ENCODE measurements around the gene FABP3.

The FABP3 gene

GRCh38 chr1:31344503-31344902 is 28.4 kb downstream of the FABP3 start:
- no peaks in the 10 kb centered on the region for H3K27me3 Mint-ChIP-seq
- intact Hi-C loops (cut with micrococcal nuclease), result no loop called here
- H3K4me3 Mint-ChIP-seq, result no peak overlapping the region
- peaks cover 56% of the 10 kb centered on the region for H3K36me3 Mint-ChIP-seq (ENCODE audit: low read depth)
- H3K9me3 Mint-ChIP-seq, result no peaks in the 10 kb centered on the region
- no peak overlapping the region for H3K27ac Mint-ChIP-seq
- H3K4me1 Mint-ChIP-seq (ENCODE audit: low read depth), result no peaks in the 10 kb centered on the region

DNA sequence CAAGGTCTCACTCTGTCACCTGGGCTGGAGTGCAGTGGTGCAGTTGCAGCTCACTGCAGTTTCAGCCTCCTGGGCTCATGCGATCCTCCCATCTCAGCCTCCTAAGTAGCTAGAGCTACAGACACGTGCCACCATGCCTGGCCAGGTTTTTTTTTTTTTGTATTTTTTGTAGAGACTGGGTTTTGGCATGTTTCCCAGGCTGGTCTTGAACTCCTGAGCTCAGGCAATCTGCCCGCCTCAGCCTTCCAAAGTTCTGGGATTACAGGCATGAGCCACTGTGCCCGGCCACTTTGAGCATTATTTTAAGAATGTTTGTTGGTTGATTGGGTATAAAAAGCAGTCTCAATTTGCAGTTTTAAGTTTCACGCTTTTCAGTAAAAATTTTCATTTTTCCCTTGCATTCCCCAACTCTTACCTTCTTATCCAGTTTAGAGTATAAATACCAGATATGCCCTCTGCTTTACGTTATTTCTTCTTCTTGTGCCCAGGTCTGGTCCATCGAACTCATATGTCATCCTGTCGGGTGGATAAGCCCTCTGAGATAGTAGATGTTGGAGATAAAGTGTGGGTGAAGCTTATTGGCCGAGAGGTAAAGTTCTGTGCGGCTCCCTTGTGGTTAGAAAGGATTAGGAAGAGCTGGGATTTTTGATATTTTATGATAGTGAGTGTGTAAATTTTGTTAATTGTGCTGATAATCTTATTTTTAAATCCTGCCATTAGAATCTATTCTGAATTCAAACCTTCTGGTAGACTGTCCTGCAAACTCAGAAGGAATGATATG is 36.0 kb downstream of the FABP3 start:
- Mint-ChIP-seq H3K9me3 (no peaks in the 10 kb centered on the region), H3K36me3 (ENCODE audit: low read depth) (peaks cover 39% of the 10 kb centered on the region), H3K27ac (no peak overlapping the region), H3K27me3 (no peaks in the 10 kb centered on the region), H3K4me1 (ENCODE audit: low read depth) (no peaks in the 10 kb centered on the region), H3K4me3 (no peak overlapping the region)
- intact Hi-C loops (cut with micrococcal nuclease), result no loop called here

DNA sequence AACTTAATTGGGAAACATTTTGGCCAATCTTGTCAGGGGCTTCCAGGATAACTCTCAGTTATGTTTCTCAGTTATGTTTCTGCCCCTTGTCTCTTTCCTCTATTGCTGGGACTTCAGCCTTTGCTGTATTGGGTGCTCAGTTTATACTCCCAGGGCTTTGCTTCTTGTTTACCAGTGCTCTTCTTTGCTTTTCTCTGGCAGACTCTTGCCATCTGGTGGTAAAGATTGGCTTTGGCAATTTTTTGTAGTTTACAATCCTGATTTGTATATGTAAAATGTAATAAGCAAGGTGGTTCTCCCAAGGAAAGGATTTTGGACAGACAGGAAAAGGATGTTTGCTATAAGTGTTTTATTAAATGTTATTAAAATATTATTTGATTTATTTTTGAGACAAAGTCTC is 37.9 kb downstream of the FABP3 start:
- no peak overlapping the region for H3K27ac Mint-ChIP-seq
- intact Hi-C loops (cut with micrococcal nuclease), result no loop called here
- H3K4me1 Mint-ChIP-seq (ENCODE audit: low read depth), result no peaks in the 10 kb centered on the region
- no peaks in the 10 kb centered on the region for H3K27me3 Mint-ChIP-seq
- peaks cover 38% of the 10 kb centered on the region for H3K36me3 Mint-ChIP-seq (ENCODE audit: low read depth)
- H3K9me3 Mint-ChIP-seq, result no peaks in the 10 kb centered on the region
- H3K4me3 Mint-ChIP-seq, result no peak overlapping the region

- intact Hi-C loops (cut with micrococcal nuclease), result no loop called here
- no peaks in the 10 kb centered on the region for H3K4me1 Mint-ChIP-seq (ENCODE audit: low read depth)
- peaks cover 41% of the 10 kb centered on the region for H3K36me3 Mint-ChIP-seq (ENCODE audit: low read depth)
- no peaks in the 10 kb centered on the region for H3K9me3 Mint-ChIP-seq
- H3K27ac Mint-ChIP-seq, result no peak overlapping the region
- no peak overlapping the region for H3K4me3 Mint-ChIP-seq
- no peaks in the 10 kb centered on the region for H3K27me3 Mint-ChIP-seq
These were observed 45.5 kb downstream of the FABP3 start for GRCh38 chr1:31327381-31327780.

GRCh38 chr1:31326461-31326860 is 46.4 kb downstream of the FABP3 start:
- Mint-ChIP-seq H3K9me3 (peaks cover 2% of the 10 kb centered on the region), H3K27ac (no peak overlapping the region), H3K4me3 (no peak overlapping the region), H3K36me3 (ENCODE audit: low read depth) (peaks cover 41% of the 10 kb centered on the region), H3K27me3 (no peaks in the 10 kb centered on the region), H3K4me1 (ENCODE audit: low read depth) (no peaks in the 10 kb centered on the region)
- intact Hi-C loops (cut with micrococcal nuclease), result no loop called here

DNA sequence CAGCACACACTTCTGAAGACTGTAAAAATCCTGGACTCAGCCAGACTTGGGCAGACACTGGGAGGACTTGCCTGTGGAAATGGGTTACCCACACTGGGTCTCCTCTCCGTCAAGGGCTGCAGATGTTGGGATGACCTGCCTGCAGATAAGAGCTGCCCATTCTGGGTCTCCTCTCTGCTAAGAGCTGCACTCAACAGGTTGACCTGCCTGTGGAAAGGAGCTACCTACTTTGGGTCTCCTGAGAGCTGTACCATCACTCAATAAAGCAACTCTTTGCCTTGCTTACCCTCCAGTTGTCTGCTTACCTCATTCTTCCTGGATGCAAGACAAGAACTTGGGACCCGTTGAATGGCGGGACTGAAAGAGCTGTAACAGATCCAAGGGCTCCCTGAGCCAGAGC is 47.9 kb downstream of the FABP3 start:
- Mint-ChIP-seq H3K36me3 (ENCODE audit: low read depth) (peaks cover 51% of the 10 kb centered on the region), H3K4me3 (no peak overlapping the region), H3K4me1 (ENCODE audit: low read depth) (no peaks in the 10 kb centered on the region)

DNA sequence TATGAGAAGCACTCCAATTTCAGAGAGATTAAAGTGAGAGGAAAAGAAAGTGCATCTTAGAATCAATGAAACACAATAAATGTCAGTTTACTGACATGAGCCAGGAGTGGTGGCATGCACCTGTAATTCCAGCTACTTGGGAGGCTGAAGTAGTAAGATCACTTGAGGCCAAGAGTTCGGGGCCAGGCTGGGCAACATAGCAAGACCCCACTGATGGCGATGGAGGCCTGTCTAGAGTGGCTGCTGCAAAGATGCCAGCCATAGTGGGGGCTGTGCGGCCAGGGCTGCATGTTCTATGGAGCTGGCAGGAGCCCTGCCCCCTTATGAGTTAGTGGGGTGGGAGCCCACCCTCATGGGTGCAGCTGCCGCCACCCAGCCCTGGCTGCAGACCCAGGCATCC is 48.8 kb downstream of the FABP3 start:
- no peaks in the 10 kb centered on the region for H3K4me1 Mint-ChIP-seq (ENCODE audit: low read depth)
- H3K4me3 Mint-ChIP-seq, result no peak overlapping the region
- H3K36me3 Mint-ChIP-seq (ENCODE audit: low read depth), result peaks cover 59% of the 10 kb centered on the region
- no peak overlapping the region for H3K27ac Mint-ChIP-seq
- no peaks in the 10 kb centered on the region for H3K27me3 Mint-ChIP-seq
- H3K9me3 Mint-ChIP-seq, result peaks cover 11% of the 10 kb centered on the region
- intact Hi-C loops (cut with micrococcal nuclease), result no loop called here

More for the DNA sequence above, 47.9 kb downstream of the FABP3 start:
- peaks cover 11% of the 10 kb centered on the region for H3K9me3 Mint-ChIP-seq
- no peak overlapping the region for H3K27ac Mint-ChIP-seq
- no peaks in the 10 kb centered on the region for H3K27me3 Mint-ChIP-seq
- intact Hi-C loops (cut with micrococcal nuclease), result no loop called here

DNA sequence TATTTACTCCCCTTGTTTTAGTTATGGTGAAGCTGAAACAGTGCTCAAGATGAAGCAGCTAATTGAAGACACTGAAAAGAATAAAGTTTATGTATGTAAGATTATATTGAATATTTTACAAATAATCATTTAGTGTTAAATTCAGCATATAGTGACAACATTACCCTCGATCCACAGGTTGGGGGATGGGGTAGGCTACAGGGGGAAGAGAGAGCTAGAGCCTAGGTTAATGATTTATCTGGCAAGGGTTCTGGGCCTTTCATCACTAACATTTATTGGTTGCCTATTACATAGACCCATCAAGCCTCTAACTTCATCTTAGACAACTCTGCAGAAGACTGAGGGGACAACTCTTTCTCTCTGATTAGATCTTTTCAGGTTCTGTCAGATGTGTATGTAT is 54.7 kb downstream of the FABP3 start:
- Mint-ChIP-seq H3K27me3 (no peaks in the 10 kb centered on the region), H3K36me3 (ENCODE audit: low read depth) (peaks cover 74% of the 10 kb centered on the region), H3K27ac (no peak overlapping the region), H3K4me3 (no peak overlapping the region), H3K9me3 (peaks cover 11% of the 10 kb centered on the region), H3K4me1 (ENCODE audit: low read depth) (no peaks in the 10 kb centered on the region)
- intact Hi-C loops (cut with micrococcal nuclease), result no loop called here

DNA sequence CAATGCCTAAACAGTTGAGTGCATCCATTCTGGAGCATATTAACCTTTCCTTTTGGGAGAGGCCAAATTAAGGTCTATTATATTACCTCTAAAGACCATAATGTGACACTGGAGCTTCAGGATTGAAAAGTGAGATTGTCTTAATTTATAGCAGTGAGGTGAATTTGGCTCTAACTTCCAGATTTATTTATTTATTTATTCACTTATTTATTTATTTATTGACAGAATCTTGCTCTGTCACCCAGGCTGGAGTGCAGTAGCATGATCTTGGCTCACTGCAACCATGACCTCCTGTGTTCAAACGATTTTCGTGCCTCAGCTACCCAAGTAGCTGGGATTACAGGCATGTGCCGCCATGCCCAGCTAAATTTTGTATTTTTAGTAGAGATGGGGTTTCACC is 57.0 kb downstream of the FABP3 start:
- Mint-ChIP-seq H3K4me3 (no peak overlapping the region), H3K9me3 (peaks cover 4% of the 10 kb centered on the region), H3K36me3 (ENCODE audit: low read depth) (peaks cover 76% of the 10 kb centered on the region), H3K27ac (no peak overlapping the region), H3K27me3 (no peaks in the 10 kb centered on the region), H3K4me1 (ENCODE audit: low read depth) (no peaks in the 10 kb centered on the region)
- intact Hi-C loops (cut with micrococcal nuclease), result no loop called here
